H9 (cell line): ENCODE data around the gene APOL2. TPM values are rescaled to one million over a fixed set of nuclear protein-coding genes. Genes with fewer than 3 reads are reported as not detected.
A peak's percentile ranks its signal among the peaks of the same experiment; 100 is the strongest.

Experiments
- DNase-seq: peaks from one replicate; pipeline ENCODE4 v3.0.0-alpha.2; 2017
- H2AFZ ChIP-seq: one replicate; pipeline ENCODE4 v1.6.1; 2013; ENCODE audit warnings: mild to moderate bottlenecking, low read length, control low read depth, moderate library complexity
- H2AK5ac ChIP-seq: 2 replicates; pipeline ENCODE4 v1.6.1; 2013; ENCODE audit warnings: low read length, control low read depth, mixed read lengths; ENCODE audit not compliant: insufficient read length
- H2BK120ac ChIP-seq: one replicate; pipeline ENCODE4 v1.6.1; 2013; ENCODE audit warnings: low read depth, mild to moderate bottlenecking, low read length, control low read depth, inconsistent platforms; ENCODE audit not compliant: poor library complexity, severe bottlenecking
- H2BK12ac ChIP-seq: 2 replicates; pipeline ENCODE4 v1.6.1; 2013; ENCODE audit warnings: low read length, control low read depth, mixed read lengths, low read depth; ENCODE audit not compliant: insufficient read length
- H2BK15ac ChIP-seq: 2 replicates; pipeline ENCODE4 v1.6.1; 2013; ENCODE audit warnings: low read depth, low read length, control low read depth
- H2BK20ac ChIP-seq: one replicate; pipeline ENCODE4 v1.6.1; 2013; ENCODE audit warnings: low read depth, mild to moderate bottlenecking, low read length, control low read depth, inconsistent platforms; ENCODE audit not compliant: poor library complexity, severe bottlenecking
- H2BK5ac ChIP-seq: 2 replicates; pipeline ENCODE4 v1.6.1; 2013; ENCODE audit warnings: low read length, control low read depth, mixed read lengths; ENCODE audit not compliant: insufficient read length
- H3K14ac ChIP-seq: 2 replicates; pipeline ENCODE4 v1.6.1; 2013; ENCODE audit warnings: low read length, control low read depth; ENCODE audit not compliant: insufficient read depth
- H3K18ac ChIP-seq: 2 replicates; pipeline ENCODE4 v1.6.1; 2013; ENCODE audit warnings: low read depth, mild to moderate bottlenecking, mixed read lengths, low read length, control low read depth; ENCODE audit not compliant: insufficient read length
- H3K23ac ChIP-seq: 2 replicates; pipeline ENCODE4 v1.6.1; 2013; ENCODE audit warnings: low read length, control low read depth, mixed read lengths, low read depth; ENCODE audit not compliant: insufficient read length
- H3K23me2 ChIP-seq: 2 replicates; pipeline ENCODE4 v1.6.1; 2013; ENCODE audit warnings: low read depth, mild to moderate bottlenecking, mixed read lengths, low read length, control low read depth; ENCODE audit not compliant: insufficient read length, poor library complexity, severe bottlenecking
- H3K27ac ChIP-seq: 2 replicates; pipeline ENCODE4 v1.5.1; 2013; ENCODE audit warnings: low read length, control low read depth, mixed read lengths, low read depth; ENCODE audit not compliant: insufficient read length
- H3K27me3 ChIP-seq: 2 replicates; pipeline ENCODE4 v1.6.1; 2013; ENCODE audit warnings: low read length, control low read depth, inconsistent platforms; ENCODE audit not compliant: insufficient read depth
- H3K4ac ChIP-seq: 2 replicates; pipeline ENCODE4 v1.6.1; 2013; ENCODE audit warnings: low read depth, mild to moderate bottlenecking, control low read depth, inconsistent platforms, low read length, moderate library complexity
- H3K4me1 ChIP-seq: 2 replicates; pipeline ENCODE4 v1.6.1; 2013; ENCODE audit warnings: low read length, control low read depth, inconsistent platforms; ENCODE audit not compliant: insufficient read depth
- H3K4me2 ChIP-seq: 2 replicates; pipeline ENCODE4 v1.6.1; 2013; ENCODE audit warnings: low read length, control low read depth, mixed read lengths; ENCODE audit not compliant: insufficient read length, insufficient read depth
- H3K56ac ChIP-seq: 2 replicates; pipeline ENCODE4 v1.6.1; 2013; ENCODE audit warnings: low read depth, mild to moderate bottlenecking, mixed read lengths, low read length, control low read depth; ENCODE audit not compliant: insufficient read length
- H3K79me1 ChIP-seq: 2 replicates; pipeline ENCODE4 v1.6.1; 2013; ENCODE audit warnings: low read depth, mild to moderate bottlenecking, moderate library complexity, low read length, control low read depth, inconsistent platforms; ENCODE audit not compliant: insufficient read depth, poor library complexity, severe bottlenecking
- H3K79me2 ChIP-seq: 2 replicates; pipeline ENCODE4 v1.6.1; 2013; ENCODE audit warnings: low read length, control low read depth, inconsistent platforms; ENCODE audit not compliant: insufficient read depth
- H3K9ac ChIP-seq: 2 replicates; pipeline ENCODE4 v1.6.1; 2013; ENCODE audit warnings: low read length, control low read depth, mixed read lengths; ENCODE audit not compliant: insufficient read length; ENCODE audit errors: extremely low read depth
- H3K9me3 ChIP-seq: one replicate; pipeline ENCODE4 v1.6.1; 2013; ENCODE audit warnings: low read depth, low read length, inconsistent platforms; ENCODE audit not compliant: control insufficient read depth
- H3T11ph ChIP-seq: one replicate; pipeline ENCODE4 v1.6.1; 2013; ENCODE audit warnings: mild to moderate bottlenecking, low read length, control low read depth, inconsistent platforms
- H4K20me1 ChIP-seq: one replicate; pipeline ENCODE4 v1.6.1; 2013; ENCODE audit not compliant: control insufficient read depth, insufficient read length, insufficient read depth
- H4K5ac ChIP-seq: 2 replicates; pipeline ENCODE4 v1.6.1; 2013; ENCODE audit warnings: low read depth, mild to moderate bottlenecking, mixed read lengths, low read length, control low read depth; ENCODE audit not compliant: insufficient read length
- H4K8ac ChIP-seq: replicated peaks from 2 replicates; pipeline ENCODE4 v1.6.1; 2013; ENCODE audit warnings: low read length, control low read depth, mixed read lengths, low read depth; ENCODE audit not compliant: insufficient read length
- H4K91ac ChIP-seq: 2 replicates; pipeline ENCODE4 v1.6.1; 2013; ENCODE audit warnings: low read depth, mild to moderate bottlenecking, moderate library complexity, mixed read lengths, low read length, control low read depth; ENCODE audit not compliant: insufficient read length
- H3K27ac Mint-ChIP-seq, 3 experiments: 2 replicates in 2 of 3; 3 replicates in 1 of 3; pipeline ENCODE4 v1.8.0; 2020 to 2021; ENCODE audit warnings: mixed read lengths in 3 of 3, mild to moderate bottlenecking in 1 of 3, moderate library complexity in 1 of 3
- H3K27me3 Mint-ChIP-seq: 2 replicates; pipeline ENCODE4 v1.8.0; 2021; ENCODE audit warnings: low read depth, mild to moderate bottlenecking, moderate library complexity, mixed read lengths
- H3K36me3 Mint-ChIP-seq, 3 experiments: 2 replicates in 2 of 3; 3 replicates in 1 of 3; pipeline ENCODE4 v1.8.0; 2020 to 2021; ENCODE audit warnings: low read depth in 3 of 3, mixed read lengths in 3 of 3; ENCODE audit not compliant: insufficient read depth in 1 of 3
- H3K4me1 Mint-ChIP-seq, 2 experiments: 2 replicates each; pipeline ENCODE4 v1.8.0; 2020; ENCODE audit warnings: mixed read lengths in 2 of 2
- H3K4me3 Mint-ChIP-seq, 2 experiments: 2 replicates in 1 of 2; 3 replicates in 1 of 2; pipeline ENCODE4 v1.8.0; 2020 to 2021; ENCODE audit warnings: mild to moderate bottlenecking in 2 of 2, mixed read lengths in 2 of 2, moderate library complexity in 1 of 2
- H3K9me3 Mint-ChIP-seq, 2 experiments: 2 replicates in 1 of 2; 3 replicates in 1 of 2; pipeline ENCODE4 v1.8.0; 2020; ENCODE audit warnings: mild to moderate bottlenecking in 2 of 2, mixed read lengths in 2 of 2, moderate library complexity in 1 of 2
- WGBS: extraction: QIAGEN DNeasy Blood & Tissue Kit; methylation state at CpG from one replicate; pipeline ENCODE4 v1.1.7; 2013; ENCODE audit warnings: missing lambda C conversion rate, low lambda C conversion rate, mixed read lengths; ENCODE audit not compliant: insufficient read length; ENCODE audit errors: extremely low coverage; 5-methylcytosine and 5-hydroxymethylcytosine counted together
- total RNA-seq: library from RNA; stranded (reverse); gene quantifications from 2 replicates; pipeline ENCODE4 v1.2.1, GENCODE V29; 2021
- TF ChIP-seq, protein P1 (sequence below): fragments of 200-600 bp; sonication (generic); conservative IDR thresholded peaks from 3 replicates; pipeline ENCODE4 v1.8.0; 2021; ENCODE audit warnings: antibody characterized with exemption, mild to moderate bottlenecking

APOL2 gene
- total RNA-seq, 1 experiment from 2014 or later, result 15.6 TPM

DNA sequence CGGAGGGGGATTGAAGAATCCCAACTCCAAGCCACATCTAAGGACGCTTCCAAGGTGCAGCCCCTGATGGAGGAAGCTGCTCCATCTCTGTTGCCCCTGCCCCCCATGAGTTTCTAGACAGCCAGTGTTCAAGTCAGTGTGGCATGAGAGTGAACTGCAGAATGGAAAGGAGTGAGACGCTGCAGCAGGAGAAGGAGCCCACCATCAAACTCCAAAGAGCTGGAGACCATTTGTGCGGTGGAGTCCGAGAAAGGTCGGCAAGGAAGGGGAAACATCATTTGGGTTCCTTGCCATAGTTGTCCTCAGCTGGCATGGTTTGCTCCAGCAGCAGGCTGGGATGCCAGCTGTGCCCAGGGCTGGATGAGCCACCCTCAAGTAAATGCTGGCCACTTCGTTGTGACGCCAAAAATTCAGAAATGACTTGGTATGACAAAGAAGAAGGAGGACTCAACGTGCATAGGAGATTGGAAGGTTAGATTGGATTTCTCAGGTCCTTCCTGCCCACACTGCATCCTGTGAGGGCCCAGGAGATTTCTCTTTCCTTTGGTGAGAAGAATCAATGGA, 16.4 kb downstream of the APOL2 start:
- H2BK15ac ChIP-seq, result no peak overlapping the region

More for the DNA sequence above, 16.4 kb downstream of the APOL2 start:
- no peak overlapping the region for H3K56ac ChIP-seq
- DNase-seq, result no peak
- TF ChIP-seq, protein P1, sequence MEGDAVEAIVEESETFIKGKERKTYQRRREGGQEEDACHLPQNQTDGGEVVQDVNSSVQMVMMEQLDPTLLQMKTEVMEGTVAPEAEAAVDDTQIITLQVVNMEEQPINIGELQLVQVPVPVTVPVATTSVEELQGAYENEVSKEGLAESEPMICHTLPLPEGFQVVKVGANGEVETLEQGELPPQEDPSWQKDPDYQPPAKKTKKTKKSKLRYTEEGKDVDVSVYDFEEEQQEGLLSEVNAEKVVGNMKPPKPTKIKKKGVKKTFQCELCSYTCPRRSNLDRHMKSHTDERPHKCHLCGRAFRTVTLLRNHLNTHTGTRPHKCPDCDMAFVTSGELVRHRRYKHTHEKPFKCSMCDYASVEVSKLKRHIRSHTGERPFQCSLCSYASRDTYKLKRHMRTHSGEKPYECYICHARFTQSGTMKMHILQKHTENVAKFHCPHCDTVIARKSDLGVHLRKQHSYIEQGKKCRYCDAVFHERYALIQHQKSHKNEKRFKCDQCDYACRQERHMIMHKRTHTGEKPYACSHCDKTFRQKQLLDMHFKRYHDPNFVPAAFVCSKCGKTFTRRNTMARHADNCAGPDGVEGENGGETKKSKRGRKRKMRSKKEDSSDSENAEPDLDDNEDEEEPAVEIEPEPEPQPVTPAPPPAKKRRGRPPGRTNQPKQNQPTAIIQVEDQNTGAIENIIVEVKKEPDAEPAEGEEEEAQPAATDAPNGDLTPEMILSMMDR, result no peak
- H3K4me3 Mint-ChIP-seq, result no peak overlapping the region
- no peaks in the 10 kb centered on the region; a peak in 1 of 5 replicates for H3K9me3 Mint-ChIP-seq
- H3K79me1 ChIP-seq, result no peaks in the 10 kb centered on the region
- H3K23ac ChIP-seq, result no peak overlapping the region
- no peak overlapping the region for H4K8ac ChIP-seq
- no peak overlapping the region for H3K9ac ChIP-seq
- H3K79me2 ChIP-seq, result no peaks in the 10 kb centered on the region
- no peaks in the 10 kb centered on the region for H4K20me1 ChIP-seq
- no peaks in the 10 kb centered on the region for H3K27me3 ChIP-seq
- peaks cover 4% of the 10 kb centered on the region for H3K27me3 Mint-ChIP-seq
- no peak overlapping the region for H2AK5ac ChIP-seq
- peaks cover 20% of the 10 kb centered on the region in 2 experiments for H3K4me1 Mint-ChIP-seq
- no peak overlapping the region for H2BK12ac ChIP-seq
- no peaks in the 10 kb centered on the region for H3K9me3 ChIP-seq
- no peak overlapping the region for H3K14ac ChIP-seq
- WGBS, result no CpG with 5 or more reads among the region's 9 CpGs
- H3K36me3 Mint-ChIP-seq, result peaks cover 5 to 18% (median 14%) of the 10 kb centered on the region in 3 experiments; a peak in 4 of 7 replicates
- no peak overlapping the region for H2BK20ac ChIP-seq
- H2BK120ac ChIP-seq, result no peak overlapping the region
- no peak overlapping the region for H3K4me2 ChIP-seq
- no peak overlapping the region for H2AFZ ChIP-seq
- peak overlapping the region in 1 of 3 experiments; percentile 62; a peak in 1 of 7 replicates for H3K27ac Mint-ChIP-seq
- no peaks in the 10 kb centered on the region for H3K23me2 ChIP-seq
- no peak overlapping the region for H3K18ac ChIP-seq
- H4K5ac ChIP-seq, result no peak overlapping the region
- no peak overlapping the region for H3K27ac ChIP-seq
- H3K4ac ChIP-seq, result no peak overlapping the region
- no peak overlapping the region for H2BK5ac ChIP-seq
- no peak overlapping the region for H3T11ph ChIP-seq
- no peak overlapping the region for H4K91ac ChIP-seq
- no peaks in the 10 kb centered on the region for H3K4me1 ChIP-seq
